SK-N-SH (cell line): ENCODE measurements around the gene MRPS12. TPM values are rescaled to one million over a fixed set of nuclear protein-coding genes. Genes with fewer than 3 reads are reported as not detected.

Source experiments
- CTCF ChIA-PET: fragments of 300-600, 350-600 bp; formaldehyde crosslinking; extraction: SDS; loops from one replicate; lab custom pipeline; 2021; lab: Yijun Ruan, JAX
- POLR2A ChIA-PET: fragments of 350-600 bp; sonication (Branson Sonifier 250); formaldehyde crosslinking; extraction: SDS; loops from one replicate; lab custom pipeline; 2020; ENCODE audit warnings: antibody characterized with exemption, inconsistent platforms; lab: Yijun Ruan, JAX
- DNase-seq: peaks from one replicate; pipeline ENCODE4 v3.0.0; 2012
- H2AFZ ChIP-seq: fragments of 200-600 bp; sonication (generic); 2 replicates; pipeline ENCODE4 v1.8.1; 2016; ENCODE audit warnings: antibody characterized with exemption, mild to moderate bottlenecking, low read depth
- H3F3A ChIP-seq: fragments of 200-600 bp; sonication (generic); replicated peaks from 2 replicates; pipeline ENCODE3; 2016; ENCODE audit warnings: antibody characterized with exemption, mild to moderate bottlenecking; ENCODE audit not compliant: insufficient read depth
- H3K27ac ChIP-seq, 2 experiments: fragments of 200-500 bp in 1 of 2; fragments of 200-600 bp in 1 of 2; sonication (Bioruptor generic) in 1 of 2; sonication (generic), shearing (Covaris generic) in 1 of 2; 2 replicates each; pipeline versions ENCODE4 v1.5.1 to v1.6.1; 2014 to 2016; ENCODE audit warnings: low read depth in 2 of 2, inconsistent platforms in 1 of 2, low read length in 1 of 2, mild to moderate bottlenecking in 1 of 2, mixed read lengths in 1 of 2
- H3K27me3 ChIP-seq: fragments of 200-600 bp; sonication (generic), shearing (Covaris generic); 2 replicates; pipeline ENCODE4 v1.6.1; 2016; ENCODE audit warnings: mixed run types; ENCODE audit not compliant: insufficient read depth
- H3K36me3 ChIP-seq, 2 experiments: fragments of 200-500 bp in 1 of 2; fragments of 200-600 bp in 1 of 2; sonication (Bioruptor generic) in 1 of 2; sonication (generic) in 1 of 2; replicated peaks in 1 of 2; 2 replicates each; pipeline versions ENCODE3 to v1.5.1; 2014 to 2016; ENCODE audit warnings: low read length in 1 of 2, mild to moderate bottlenecking in 1 of 2; ENCODE audit not compliant: insufficient read depth in 2 of 2, control insufficient read depth in 1 of 2
- H3K4me1 ChIP-seq, 2 experiments: fragments of 200-500 bp in 1 of 2; fragments of 200-600 bp in 1 of 2; sonication (Bioruptor generic) in 1 of 2; sonication (generic), shearing (Covaris generic) in 1 of 2; 2 replicates each; pipeline versions ENCODE4 v1.5.1 to v1.6.1; 2014 to 2016; ENCODE audit warnings: low read depth in 1 of 2, low read length in 1 of 2, mixed run types in 1 of 2; ENCODE audit not compliant: insufficient read depth in 2 of 2, control insufficient read depth in 1 of 2
- H3K4me2 ChIP-seq: fragments of 200-600 bp; sonication (generic), shearing (Covaris generic); 2 replicates; pipeline ENCODE4 v1.6.1; 2017; ENCODE audit warnings: mixed run types
- H3K4me3 ChIP-seq, 2 experiments: fragments of 200-500 bp in 1 of 2; fragments of 200-600 bp in 1 of 2; sonication (Bioruptor generic) in 1 of 2; sonication (generic), shearing (Covaris generic) in 1 of 2; 2 replicates each; pipeline versions ENCODE4 v1.5.1 to v1.8.1; 2014 to 2016; ENCODE audit warnings: low read depth in 2 of 2, inconsistent platforms in 1 of 2, low read length in 1 of 2, mild to moderate bottlenecking in 1 of 2, mixed read lengths in 1 of 2, moderate library complexity in 1 of 2
- H3K79me2 ChIP-seq: fragments of 200-600 bp; sonication (generic); 2 replicates; pipeline ENCODE4 v1.8.1; 2017; ENCODE audit warnings: mild to moderate bottlenecking; ENCODE audit not compliant: insufficient read depth
- H3K9ac ChIP-seq: fragments of 200-600 bp; sonication (generic); 2 replicates; pipeline ENCODE4 v1.6.1; 2017; ENCODE audit warnings: mixed run types
- H3K9me2 ChIP-seq: fragments of 200-600 bp; sonication (generic); 2 replicates; pipeline ENCODE4 v1.6.1; 2017; ENCODE audit warnings: mixed run types
- H3K9me3 ChIP-seq: fragments of 200-600 bp; sonication (generic); 2 replicates; pipeline ENCODE4 v1.6.1; 2017; ENCODE audit warnings: mixed run types, mild to moderate bottlenecking, moderate library complexity
- H4K20me1 ChIP-seq: fragments of 200-600 bp; sonication (generic); 2 replicates; pipeline ENCODE4 v1.6.1; 2017; ENCODE audit warnings: mild to moderate bottlenecking, mixed run types; ENCODE audit not compliant: insufficient read depth
- FOSL2 ChIP-seq: IDR thresholded peaks from 2 replicates; pipeline ENCODE4 v1.4.0; 2012; ENCODE audit warnings: low read depth, mild to moderate bottlenecking, moderate library complexity, borderline replicate concordance
- FOXJ3 ChIP-seq: sonication (generic); formaldehyde crosslinking; IDR thresholded peaks from 2 replicates; pipeline ENCODE4 v1.5.1; 2020; ENCODE audit warnings: mild to moderate bottlenecking, missing genetic modification reagents
- FOXM1 ChIP-seq: IDR thresholded peaks from 2 replicates; pipeline ENCODE4 v1.4.0; 2012; ENCODE audit warnings: low read depth, mild to moderate bottlenecking
- JUND ChIP-seq: IDR thresholded peaks from 2 replicates; pipeline ENCODE4 v1.4.0; 2012
- NFIC ChIP-seq: IDR thresholded peaks from 2 replicates; pipeline ENCODE4 v1.4.0; 2012; ENCODE audit warnings: borderline replicate concordance
- NRF1 ChIP-seq: IDR thresholded peaks from 2 replicates; pipeline ENCODE4 v1.6.1; 2012; ENCODE audit warnings: low read depth, mild to moderate bottlenecking, low read length
- POLR2AphosphoS5 ChIP-seq: IDR thresholded peaks from 2 replicates; pipeline ENCODE4 v1.6.1; 2012; ENCODE audit warnings: low read depth, low read length
- RFX5 ChIP-seq: IDR thresholded peaks from 2 replicates; pipeline ENCODE4 v1.6.1; 2012; ENCODE audit warnings: mild to moderate bottlenecking, improper control_type of control experiment, low read length
- RXRA ChIP-seq: IDR thresholded peaks from 2 replicates; pipeline ENCODE4 v1.4.0; 2012; ENCODE audit warnings: low read depth, mild to moderate bottlenecking, borderline replicate concordance
- SIN3A ChIP-seq: IDR thresholded peaks from 2 replicates; pipeline ENCODE4 v1.6.1; 2012; ENCODE audit warnings: low read depth, mild to moderate bottlenecking, low read length, moderate library complexity, borderline replicate concordance
- TEAD4 ChIP-seq: IDR thresholded peaks from 2 replicates; pipeline ENCODE4 v1.4.0; 2012; ENCODE audit warnings: mild to moderate bottlenecking, borderline replicate concordance; ENCODE audit not compliant: insufficient read depth
- WGBS: methylation state at CpG from one replicate; pipeline ENCODE4 v1.1.6; 2017; ENCODE audit warnings: low lambda C conversion rate; 5-methylcytosine and 5-hydroxymethylcytosine counted together
- polyA plus RNA-seq, 3 experiments: library from polyadenylated mRNA; depleted of rRNA; stranded (reverse); fragments of >200 nt; gene quantifications; 2 replicates each; pipeline ENCODE4 v1.2.3, GENCODE V29; 2012
- TF ChIP-seq, protein P1 (sequence below): fragments of 150-350 bp; IDR thresholded peaks from 2 replicates; pipeline ENCODE4 v1.6.1; 2017; ENCODE audit warnings: antibody characterized with exemption, low read length, low read depth, borderline replicate concordance
- TF ChIP-seq, protein P2 (sequence below): IDR thresholded peaks from 2 replicates; pipeline ENCODE4 v1.4.0; 2012; ENCODE audit warnings: low read depth, borderline replicate concordance
- TF ChIP-seq, protein P3 (sequence below): IDR thresholded peaks from 2 replicates; pipeline ENCODE4 v1.6.1; 2012; ENCODE audit warnings: mild to moderate bottlenecking, low read depth, low read length, moderate library complexity
- TF ChIP-seq, protein P4 (sequence below): IDR thresholded peaks from 2 replicates; pipeline ENCODE4; 2012
- TF ChIP-seq, protein P5 (sequence below): fragments of 200-600 bp; sonication (generic); IDR thresholded peaks from 2 replicates; pipeline ENCODE4 v1.6.1; 2017; ENCODE audit warnings: antibody characterized with exemption, mild to moderate bottlenecking, moderate library complexity
- TF ChIP-seq, protein P6 (sequence below): IDR thresholded peaks from 2 replicates; pipeline ENCODE4 v1.4.0; 2012; ENCODE audit warnings: low read depth, borderline replicate concordance
- TF ChIP-seq, protein P7 (sequence below): fragments of 150-350 bp; IDR thresholded peaks from 2 replicates; pipeline ENCODE4 v1.6.1; 2016; ENCODE audit warnings: mild to moderate bottlenecking, low read depth, low read length

The MRPS12 gene
- 55.7 and 59.6 TPM in 2 replicates for polyA plus RNA-seq (2012; rRNA removed)
- polyA plus RNA-seq (2012; cell fraction: cytosol; rRNA removed) = 27.9 and 43.4 TPM in 2 replicates
- polyA plus RNA-seq (2012; cell fraction: nucleus; rRNA removed) = 30.4 and 35.2 TPM in 2 replicates

DNA sequence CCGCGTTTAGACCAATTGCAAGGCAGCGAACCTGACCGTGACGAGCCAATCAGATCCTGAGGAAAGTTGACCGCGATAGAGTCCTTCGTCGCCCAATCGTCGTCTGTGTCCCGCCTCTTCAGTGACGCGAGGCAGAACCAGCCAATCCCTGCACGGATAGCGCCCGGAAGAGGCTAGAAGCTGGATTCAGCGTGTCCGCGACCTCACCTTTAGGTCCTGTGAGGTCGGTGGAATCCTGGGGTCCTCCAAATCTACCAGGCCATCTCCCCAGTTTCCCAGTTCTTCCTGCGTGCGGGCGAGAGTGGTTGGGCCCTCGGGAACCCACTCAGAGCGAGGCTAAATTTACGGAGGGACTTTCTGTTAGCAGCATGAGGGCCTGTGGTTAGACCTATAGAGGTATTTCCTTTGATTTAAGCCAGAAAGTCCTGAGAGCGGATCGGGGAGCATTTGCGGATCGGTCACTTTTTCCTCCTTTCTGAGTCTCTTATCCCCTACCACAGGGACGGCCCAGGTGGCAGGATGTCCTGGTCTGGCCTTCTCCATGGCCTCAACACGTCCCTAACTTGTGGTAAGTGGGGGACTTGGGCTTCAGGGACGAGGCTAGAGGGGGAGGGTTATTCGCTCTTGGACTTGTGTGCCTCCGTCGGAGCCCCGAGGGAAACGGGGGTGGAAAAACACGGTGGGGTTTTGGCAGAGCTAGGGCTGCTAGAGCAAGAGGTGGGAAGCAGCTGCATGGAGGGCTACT is at the start of gene MRPS12:
TSS of gene MRPS12 (plus strand) at position 169 of the 745 bp plus-strand sequence. CDS start at position 520, 351 bp downstream.
- Histone ChIP-seq H3K4me2 (peak within 1 kb of the TSS; percentile 93), H4K20me1 (no peaks in the 10 kb centered on the region), H3K27me3 (no peaks in the 10 kb centered on the region), H3K9me2 (no peaks in the 10 kb centered on the region), H3K9ac (peak within 1 kb of the TSS; percentile 85), H3K36me3 (peaks cover 6 to 33% of the 10 kb centered on the region in 2 experiments), H3K27ac (peak within 1 kb of the TSS; percentile 87 to 92), H3K4me3 (peak within 1 kb of the TSS; percentile 80 to 81), H2AFZ (peak within 1 kb of the TSS; percentile 76), H3K4me1 (peaks cover 0 to 11% of the 10 kb centered on the region in 2 experiments; a peak in 1 of 4 replicates), H3K9me3 (no peaks in the 10 kb centered on the region), H3K79me2 (peaks cover 53% of the 10 kb centered on the region), H3F3A (peaks cover 8% of the 10 kb centered on the region)
- WGBS = 1% methylated on average over 30 of the region's 40 CpGs
- ChIA-PET CTCF (interaction anchor here (0.6 to 3.0 kb wide), 44 partner anchors 10 to 544 kb away, joined by 3 to 24 read pairs (median 4); partner anchors contain the start of genes CCER2, ECH1, FAM98C and FBXO17), POLR2A (interaction anchor here (0.7 to 1.7 kb wide), 10 partner anchors 9 to 387 kb away, joined by 3 to 8 read pairs (median 4); partner anchors contain the start of gene ACTN4)
- DNase-seq = peak; percentile 97
- TF ChIP-seq, protein P1, sequence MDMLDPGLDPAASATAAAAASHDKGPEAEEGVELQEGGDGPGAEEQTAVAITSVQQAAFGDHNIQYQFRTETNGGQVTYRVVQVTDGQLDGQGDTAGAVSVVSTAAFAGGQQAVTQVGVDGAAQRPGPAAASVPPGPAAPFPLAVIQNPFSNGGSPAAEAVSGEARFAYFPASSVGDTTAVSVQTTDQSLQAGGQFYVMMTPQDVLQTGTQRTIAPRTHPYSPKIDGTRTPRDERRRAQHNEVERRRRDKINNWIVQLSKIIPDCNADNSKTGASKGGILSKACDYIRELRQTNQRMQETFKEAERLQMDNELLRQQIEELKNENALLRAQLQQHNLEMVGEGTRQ = 0 out of 2 replicates have a peak, but pooled peaks have one; percentile 5
- TF ChIP-seq, protein P2, sequence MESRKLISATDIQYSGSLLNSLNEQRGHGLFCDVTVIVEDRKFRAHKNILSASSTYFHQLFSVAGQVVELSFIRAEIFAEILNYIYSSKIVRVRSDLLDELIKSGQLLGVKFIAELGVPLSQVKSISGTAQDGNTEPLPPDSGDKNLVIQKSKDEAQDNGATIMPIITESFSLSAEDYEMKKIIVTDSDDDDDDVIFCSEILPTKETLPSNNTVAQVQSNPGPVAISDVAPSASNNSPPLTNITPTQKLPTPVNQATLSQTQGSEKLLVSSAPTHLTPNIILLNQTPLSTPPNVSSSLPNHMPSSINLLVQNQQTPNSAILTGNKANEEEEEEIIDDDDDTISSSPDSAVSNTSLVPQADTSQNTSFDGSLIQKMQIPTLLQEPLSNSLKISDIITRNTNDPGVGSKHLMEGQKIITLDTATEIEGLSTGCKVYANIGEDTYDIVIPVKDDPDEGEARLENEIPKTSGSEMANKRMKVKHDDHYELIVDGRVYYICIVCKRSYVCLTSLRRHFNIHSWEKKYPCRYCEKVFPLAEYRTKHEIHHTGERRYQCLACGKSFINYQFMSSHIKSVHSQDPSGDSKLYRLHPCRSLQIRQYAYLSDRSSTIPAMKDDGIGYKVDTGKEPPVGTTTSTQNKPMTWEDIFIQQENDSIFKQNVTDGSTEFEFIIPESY = no peak
- TF ChIP-seq, protein P3, sequence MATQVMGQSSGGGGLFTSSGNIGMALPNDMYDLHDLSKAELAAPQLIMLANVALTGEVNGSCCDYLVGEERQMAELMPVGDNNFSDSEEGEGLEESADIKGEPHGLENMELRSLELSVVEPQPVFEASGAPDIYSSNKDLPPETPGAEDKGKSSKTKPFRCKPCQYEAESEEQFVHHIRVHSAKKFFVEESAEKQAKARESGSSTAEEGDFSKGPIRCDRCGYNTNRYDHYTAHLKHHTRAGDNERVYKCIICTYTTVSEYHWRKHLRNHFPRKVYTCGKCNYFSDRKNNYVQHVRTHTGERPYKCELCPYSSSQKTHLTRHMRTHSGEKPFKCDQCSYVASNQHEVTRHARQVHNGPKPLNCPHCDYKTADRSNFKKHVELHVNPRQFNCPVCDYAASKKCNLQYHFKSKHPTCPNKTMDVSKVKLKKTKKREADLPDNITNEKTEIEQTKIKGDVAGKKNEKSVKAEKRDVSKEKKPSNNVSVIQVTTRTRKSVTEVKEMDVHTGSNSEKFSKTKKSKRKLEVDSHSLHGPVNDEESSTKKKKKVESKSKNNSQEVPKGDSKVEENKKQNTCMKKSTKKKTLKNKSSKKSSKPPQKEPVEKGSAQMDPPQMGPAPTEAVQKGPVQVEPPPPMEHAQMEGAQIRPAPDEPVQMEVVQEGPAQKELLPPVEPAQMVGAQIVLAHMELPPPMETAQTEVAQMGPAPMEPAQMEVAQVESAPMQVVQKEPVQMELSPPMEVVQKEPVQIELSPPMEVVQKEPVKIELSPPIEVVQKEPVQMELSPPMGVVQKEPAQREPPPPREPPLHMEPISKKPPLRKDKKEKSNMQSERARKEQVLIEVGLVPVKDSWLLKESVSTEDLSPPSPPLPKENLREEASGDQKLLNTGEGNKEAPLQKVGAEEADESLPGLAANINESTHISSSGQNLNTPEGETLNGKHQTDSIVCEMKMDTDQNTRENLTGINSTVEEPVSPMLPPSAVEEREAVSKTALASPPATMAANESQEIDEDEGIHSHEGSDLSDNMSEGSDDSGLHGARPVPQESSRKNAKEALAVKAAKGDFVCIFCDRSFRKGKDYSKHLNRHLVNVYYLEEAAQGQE = no peak
- TF ChIP-seq NFIC (no peak), FOXM1 (no peak), SIN3A (peak; percentile 64; the same call in 1 of the 2 replicates), POLR2AphosphoS5 (peak; percentile 80), FOSL2 (no peak), JUND (no peak), TEAD4 (no peak), RXRA (no peak), RFX5 (peak; percentile 45; the same call in 1 of the 2 replicates), FOXJ3 (CRISPR knock-in tag) (no peak), NRF1 (no peak)
- TF ChIP-seq, protein P4, sequence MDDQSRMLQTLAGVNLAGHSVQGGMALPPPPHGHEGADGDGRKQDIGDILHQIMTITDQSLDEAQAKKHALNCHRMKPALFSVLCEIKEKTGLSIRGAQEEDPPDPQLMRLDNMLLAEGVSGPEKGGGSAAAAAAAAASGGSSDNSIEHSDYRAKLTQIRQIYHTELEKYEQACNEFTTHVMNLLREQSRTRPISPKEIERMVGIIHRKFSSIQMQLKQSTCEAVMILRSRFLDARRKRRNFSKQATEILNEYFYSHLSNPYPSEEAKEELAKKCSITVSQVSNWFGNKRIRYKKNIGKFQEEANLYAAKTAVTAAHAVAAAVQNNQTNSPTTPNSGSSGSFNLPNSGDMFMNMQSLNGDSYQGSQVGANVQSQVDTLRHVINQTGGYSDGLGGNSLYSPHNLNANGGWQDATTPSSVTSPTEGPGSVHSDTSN = peak; percentile 85
- TF ChIP-seq, protein P5, sequence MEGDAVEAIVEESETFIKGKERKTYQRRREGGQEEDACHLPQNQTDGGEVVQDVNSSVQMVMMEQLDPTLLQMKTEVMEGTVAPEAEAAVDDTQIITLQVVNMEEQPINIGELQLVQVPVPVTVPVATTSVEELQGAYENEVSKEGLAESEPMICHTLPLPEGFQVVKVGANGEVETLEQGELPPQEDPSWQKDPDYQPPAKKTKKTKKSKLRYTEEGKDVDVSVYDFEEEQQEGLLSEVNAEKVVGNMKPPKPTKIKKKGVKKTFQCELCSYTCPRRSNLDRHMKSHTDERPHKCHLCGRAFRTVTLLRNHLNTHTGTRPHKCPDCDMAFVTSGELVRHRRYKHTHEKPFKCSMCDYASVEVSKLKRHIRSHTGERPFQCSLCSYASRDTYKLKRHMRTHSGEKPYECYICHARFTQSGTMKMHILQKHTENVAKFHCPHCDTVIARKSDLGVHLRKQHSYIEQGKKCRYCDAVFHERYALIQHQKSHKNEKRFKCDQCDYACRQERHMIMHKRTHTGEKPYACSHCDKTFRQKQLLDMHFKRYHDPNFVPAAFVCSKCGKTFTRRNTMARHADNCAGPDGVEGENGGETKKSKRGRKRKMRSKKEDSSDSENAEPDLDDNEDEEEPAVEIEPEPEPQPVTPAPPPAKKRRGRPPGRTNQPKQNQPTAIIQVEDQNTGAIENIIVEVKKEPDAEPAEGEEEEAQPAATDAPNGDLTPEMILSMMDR = no peak
- TF ChIP-seq, protein P6, sequence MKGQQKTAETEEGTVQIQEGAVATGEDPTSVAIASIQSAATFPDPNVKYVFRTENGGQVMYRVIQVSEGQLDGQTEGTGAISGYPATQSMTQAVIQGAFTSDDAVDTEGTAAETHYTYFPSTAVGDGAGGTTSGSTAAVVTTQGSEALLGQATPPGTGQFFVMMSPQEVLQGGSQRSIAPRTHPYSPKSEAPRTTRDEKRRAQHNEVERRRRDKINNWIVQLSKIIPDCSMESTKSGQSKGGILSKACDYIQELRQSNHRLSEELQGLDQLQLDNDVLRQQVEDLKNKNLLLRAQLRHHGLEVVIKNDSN = peak; percentile 39; the same call in 1 of the 2 replicates
- TF ChIP-seq, protein P7, sequence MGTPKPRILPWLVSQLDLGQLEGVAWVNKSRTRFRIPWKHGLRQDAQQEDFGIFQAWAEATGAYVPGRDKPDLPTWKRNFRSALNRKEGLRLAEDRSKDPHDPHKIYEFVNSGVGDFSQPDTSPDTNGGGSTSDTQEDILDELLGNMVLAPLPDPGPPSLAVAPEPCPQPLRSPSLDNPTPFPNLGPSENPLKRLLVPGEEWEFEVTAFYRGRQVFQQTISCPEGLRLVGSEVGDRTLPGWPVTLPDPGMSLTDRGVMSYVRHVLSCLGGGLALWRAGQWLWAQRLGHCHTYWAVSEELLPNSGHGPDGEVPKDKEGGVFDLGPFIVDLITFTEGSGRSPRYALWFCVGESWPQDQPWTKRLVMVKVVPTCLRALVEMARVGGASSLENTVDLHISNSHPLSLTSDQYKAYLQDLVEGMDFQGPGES = peak; percentile 61; the same call in 1 of the 2 replicates
